NCI-H128 (cell line): ENCODE data around the gene TEAD3.
"Not testable (repeated sequence)": the region's sequence is repeated elsewhere in the genome, so short reads cannot be mapped to it uniquely, and the experiment has no call there.

Experiments used
- DNase-seq: peaks from one replicate; lab custom pipeline; 2025; ENCODE audit not compliant: unreplicated experiment; lab: John Stamatoyannopoulos, UW

TEAD3 gene

DNA sequence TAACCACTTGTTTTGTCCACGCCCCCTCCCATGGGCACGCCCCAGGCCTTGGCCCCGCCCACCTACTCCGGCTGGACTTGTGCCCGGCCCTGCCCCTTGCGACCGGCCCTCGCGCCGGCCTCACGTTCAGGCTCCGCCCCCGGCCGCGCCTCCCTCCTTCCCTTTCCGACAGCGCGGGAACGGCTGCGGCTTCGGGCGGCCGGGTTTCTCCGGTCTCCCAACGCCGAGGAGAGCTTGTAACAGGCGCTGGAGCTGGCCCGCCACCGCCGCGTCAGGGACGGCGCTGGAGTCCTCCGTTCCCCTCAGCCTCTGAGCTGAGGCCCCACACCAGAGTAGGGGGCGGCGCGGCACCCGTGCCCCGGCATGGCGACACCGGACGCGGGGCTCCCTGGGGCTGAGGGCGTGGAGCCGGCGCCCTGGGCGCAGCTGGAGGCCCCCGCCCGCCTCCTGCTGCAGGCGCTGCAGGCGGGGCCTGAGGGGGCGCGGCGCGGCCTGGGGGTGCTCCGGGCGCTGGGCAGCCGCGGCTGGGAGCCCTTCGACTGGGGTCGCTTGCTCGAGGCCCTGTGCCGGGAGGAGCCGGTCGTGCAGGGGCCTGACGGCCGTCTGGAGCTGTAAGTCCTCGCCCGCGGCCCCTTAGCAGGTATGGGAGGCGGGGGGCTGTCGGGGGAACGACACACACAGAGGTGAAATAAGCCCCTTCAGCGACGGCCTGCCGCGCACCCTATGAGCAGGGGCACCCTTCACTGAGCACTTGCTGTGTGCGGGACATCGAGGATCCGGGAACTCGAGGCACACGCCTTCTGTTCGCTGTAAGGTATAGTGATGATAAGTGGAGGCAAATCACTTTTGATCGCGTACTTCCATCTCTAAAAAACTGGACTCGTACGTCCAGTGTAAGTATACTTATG, 44.4 kb downstream of the TEAD3 start, which contains the start of gene FANCE:
FANCE (plus strand) TSS at position 156 of the 908 bp plus-strand sequence; CDS start at position 364, 208 bp downstream.
- DNase-seq = peak; percentile 77

DNA sequence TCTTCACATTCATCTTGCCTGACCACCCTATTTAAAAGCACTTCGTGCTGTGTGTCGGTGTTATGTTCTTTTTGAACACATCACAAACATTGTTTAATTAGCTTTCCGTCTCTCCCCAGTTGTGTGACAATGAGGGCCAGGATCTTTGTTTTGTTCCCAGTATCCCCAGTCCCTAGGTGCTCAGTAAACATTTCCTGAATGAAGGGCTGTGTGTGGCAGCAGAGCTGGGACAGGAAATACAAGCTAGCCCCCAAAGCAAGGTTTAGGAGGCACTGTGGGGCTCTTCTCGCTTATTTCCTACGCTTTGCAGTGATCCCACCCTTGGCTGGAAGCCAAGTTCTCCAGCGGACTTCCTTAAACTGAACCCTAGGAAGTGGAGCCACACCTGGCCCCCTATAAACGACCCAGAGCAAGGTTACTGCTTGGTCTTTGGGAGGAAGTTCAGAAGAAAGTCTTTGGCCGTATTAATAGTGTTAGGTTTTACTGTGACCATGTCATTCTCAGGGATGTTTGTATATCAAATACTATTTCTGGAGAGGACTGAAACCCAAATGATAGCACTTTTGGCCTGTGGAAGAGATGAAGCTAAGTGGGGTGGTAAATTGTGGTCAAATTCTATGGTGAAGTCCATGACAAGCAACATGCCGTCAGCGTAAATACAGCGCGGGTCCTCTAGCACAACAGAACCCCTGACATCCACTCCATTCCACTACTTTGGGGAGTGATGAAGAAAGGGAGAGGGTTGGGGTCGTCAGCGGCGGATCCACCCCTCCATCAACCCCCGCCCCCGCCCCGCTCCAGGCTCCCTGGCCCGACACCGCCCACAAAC, 45.3 kb downstream of the TEAD3 start:
- DNase-seq = no peak

DNA sequence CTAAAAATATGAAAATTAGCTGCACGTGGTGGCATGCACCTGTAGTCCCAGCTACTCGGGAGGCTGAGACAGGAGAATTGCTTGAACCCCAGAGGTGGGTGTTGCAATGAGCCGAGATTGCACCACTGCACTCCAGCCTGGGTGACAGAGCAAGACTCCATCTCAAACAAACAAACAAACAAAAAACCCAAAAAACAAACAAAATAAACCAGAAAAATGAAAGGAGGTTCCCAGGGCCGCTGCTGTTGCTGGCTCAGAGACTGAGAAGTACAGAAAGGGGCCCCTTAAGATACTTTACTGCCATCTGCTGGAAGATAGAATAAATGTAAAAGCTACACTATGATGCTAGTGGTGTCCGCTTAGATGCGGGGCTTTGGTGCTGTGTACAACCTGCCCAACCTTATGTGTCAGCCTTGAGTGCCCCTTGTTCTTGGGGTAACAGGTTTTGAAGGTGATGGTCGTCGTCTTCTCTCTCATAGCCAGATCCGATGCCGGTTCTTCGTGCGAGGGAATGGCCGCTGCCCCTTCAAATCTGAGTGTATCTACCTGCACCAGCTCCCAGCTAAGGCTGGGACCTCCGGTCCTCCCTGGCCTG, 47.5 kb downstream of the TEAD3 start:
- DNase-seq = no peak

DNA sequence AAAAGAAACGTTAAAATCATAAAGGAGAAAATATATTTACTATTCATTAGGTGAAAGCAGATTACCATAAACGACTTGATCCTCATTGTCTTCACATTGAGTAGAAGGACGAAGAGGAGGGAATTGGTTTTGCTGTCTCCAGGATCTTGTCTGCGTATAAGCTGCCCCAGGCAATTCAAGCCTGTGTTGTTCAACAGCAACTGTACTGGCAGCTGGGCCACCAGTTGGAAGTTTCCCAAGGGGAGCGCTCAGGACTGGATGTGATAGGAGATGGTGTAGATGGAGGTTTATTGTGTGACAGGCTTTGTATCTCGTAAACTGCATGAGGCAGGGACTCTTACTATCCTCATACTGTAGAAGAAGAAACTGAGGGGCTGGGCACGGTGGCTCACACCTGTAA, 48.7 kb downstream of the TEAD3 start:
- no peak for DNase-seq

DNA sequence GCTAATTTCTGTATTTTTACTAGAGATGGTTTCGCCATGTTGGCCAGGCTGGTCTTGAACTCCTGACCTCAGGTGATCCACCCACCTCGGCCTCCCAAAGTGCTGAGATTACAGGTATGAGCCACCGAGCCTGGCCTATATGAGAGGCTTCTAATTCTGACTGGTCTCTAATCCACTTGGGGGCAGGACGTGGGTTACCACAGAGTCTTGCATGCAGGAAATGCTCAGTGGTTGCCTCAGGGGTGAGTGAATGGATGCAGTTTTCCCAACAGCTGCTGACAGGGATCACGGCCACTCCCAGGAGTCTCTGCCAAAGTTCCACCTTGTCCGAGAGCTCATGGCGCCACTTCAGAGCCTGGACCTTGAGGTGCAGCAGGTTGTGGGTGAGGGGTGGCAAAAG, 51.2 kb downstream of the TEAD3 start:
- no peak for DNase-seq

DNA sequence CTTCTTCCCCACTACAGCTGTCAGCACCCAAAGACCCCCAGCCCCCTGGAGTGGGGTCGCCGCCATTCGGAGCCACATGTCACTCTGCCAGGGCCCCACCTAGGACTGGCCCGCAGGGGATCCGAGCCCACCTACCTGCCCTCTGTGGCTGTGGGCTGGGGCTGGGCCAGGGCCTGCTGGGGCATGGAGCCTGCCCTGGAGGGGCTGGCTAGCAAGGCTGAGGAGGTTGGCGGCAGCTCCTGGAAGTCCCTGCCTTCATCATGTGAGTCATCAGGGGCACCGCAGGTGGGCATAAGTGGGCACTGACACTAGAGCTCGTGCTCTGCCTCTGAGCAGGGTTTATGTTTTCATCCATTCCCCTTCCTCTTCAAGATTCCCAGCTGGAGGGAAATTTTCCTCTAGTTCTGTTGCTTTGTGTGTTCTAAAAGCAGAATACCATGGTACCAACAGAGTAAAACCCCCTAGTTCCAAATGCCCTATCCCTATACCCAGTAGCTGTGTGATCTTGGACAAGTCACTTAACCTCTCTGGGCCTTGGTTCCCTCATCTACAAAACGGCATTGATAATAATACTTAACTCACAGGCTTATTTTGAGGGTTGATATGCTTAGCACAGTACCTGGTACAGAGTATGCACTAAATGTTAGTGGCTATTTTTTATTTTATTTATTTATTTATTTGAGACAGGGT, 53.4 kb downstream of the TEAD3 start:
- DNase-seq = no peak

DNA sequence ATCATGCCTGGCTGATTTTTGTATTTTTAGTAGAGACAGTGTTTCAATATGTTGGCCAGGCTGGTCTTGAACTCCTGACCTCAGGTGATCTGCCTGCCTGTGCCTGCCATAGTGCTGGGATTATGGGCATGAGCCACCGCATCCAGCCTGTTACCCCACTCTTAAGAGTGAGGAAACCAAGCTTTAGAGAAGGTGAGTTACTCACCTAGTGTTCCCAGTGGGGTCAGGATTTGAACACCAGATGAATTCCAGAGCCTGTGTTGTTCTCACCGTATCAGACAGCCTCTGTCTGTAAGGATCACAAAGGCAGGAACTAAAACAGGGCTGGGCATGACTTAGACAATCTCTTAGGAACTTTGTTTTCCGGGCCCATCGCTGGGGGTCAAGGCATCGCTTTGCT, 54.2 kb downstream of the TEAD3 start:
- DNase-seq = no peak

DNA sequence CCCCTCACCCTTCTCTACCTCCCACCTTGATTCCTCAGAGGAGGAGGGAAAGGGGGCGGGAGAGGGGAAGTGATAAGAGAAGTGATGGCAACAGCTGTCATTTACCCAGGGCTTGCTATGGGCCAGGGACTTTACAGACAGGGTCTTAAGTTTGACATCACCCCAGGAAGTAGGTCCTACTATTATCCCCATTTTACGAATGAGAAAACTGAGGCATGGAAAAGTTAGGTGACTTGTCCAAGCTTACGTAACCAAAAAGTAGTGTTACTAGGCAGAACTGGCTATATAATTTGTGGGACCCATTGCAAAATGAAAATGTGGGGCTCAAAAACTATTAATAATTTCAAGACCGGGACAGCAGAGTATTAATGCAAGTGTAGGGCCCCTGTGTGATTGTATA, 55.2 kb downstream of the TEAD3 start:
- no peak for DNase-seq

DNA sequence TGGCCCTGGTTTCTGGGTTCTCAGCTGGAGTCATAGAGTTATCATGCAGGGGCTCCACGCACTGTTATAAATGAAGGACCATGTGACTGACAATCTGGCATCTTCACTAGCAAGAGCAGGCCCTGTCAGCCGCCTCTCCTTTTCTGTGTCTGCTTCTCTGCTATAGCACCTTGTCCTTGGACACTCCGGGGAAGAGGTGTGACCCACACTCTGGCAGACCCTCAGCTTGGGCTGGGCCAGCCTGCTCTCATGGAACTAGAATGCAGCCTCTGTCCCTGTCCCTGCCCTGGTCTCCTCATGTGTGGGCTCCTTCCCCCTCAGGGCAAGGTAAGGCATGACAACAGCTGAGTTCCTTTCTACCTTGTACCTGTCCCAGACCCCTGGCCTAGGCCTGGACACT, 55.7 kb downstream of the TEAD3 start:
- DNase-seq = no peak

DNA sequence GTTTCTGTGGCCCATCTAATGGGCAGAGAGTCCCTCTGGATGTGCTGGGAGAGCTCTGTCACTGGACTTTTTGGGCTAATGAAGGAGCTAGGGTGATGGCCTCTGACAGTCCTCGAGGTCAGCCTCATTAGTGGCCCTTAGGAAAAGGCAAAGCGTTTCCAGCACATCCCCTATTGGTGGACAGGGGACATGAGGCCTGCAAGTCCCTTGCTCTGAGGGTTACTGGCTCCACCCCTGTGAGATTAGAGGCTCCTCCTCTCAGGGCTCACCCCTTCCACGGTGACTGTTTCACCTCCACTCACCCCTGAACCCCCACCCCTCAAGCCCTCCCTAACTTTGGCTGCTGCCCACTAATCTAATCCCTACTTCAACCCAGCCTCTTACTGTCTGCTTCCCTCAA, 57.6 kb downstream of the TEAD3 start:
- DNase-seq = no peak

DNA sequence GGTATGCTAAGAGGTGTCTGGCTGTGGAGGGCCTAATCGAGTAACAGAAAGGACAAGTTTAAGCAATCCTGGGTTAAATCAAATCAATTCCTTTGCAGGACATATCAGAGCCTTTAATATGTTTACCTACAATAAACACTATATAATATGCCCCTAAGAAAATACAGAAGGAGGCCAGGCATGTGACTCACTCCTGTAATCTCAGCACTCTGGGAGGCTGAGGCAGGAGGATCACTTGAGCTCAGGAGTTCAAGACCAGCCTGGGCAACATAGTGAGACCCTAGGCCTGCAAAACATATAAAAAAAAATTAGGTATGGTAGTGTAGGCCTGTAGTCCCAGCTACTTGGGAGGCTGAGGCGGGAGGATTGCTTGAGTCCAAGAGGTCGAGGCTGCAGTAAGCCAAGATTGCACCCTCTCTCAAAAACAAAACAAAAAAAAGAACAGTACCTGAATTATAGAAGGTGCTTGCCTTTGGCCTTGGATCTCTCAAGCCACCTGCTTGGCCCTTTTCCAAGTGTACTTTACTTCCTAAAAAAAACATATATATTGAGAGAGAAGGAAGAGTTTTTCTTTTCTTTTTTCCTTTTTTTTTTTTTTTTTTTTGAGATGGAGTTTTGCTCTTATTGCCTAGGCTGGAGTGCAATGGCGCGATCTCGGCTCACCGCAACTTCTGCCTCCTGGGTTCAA, 58.4 kb downstream of the TEAD3 start:
- DNase-seq = not testable (repeated sequence)

DNA sequence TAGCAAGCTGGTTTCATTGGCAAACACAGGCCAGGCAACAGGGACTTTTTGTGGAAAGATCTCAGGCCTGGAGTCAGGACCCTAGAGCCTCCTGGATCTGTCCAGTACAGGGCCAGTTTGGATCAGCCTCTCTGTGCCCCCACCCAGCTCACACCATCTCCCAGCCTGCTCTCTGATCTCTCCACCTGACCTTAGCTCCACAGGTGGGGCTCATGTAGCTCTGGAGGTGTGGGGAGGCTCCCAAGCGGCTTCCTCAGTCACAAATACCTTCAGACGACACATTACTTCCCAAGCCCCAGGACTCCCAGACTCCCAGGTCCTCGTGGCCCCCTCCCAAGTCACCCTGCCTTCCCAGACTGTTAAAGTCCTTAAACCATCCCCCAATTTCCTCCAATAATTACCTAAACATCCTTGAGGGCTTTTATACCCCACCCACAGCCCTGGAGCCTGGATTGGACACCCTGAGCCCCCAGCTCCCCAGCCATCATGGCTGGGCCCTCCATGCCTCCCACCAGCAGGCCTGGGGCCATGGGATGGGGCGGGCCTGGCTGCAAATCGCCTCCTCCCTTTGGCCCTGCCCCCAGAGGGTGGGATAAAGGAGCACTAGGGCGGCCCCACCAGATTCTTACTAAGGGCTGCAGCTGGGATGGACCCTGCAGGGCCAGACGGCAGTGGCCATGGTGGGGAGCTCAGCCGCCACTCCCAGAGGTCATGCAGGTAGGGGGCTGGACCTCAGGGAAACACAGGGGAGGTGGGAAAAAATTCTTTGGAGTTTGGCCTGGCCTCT, 60.6 kb downstream of the TEAD3 start:
- no peak for DNase-seq

DNA sequence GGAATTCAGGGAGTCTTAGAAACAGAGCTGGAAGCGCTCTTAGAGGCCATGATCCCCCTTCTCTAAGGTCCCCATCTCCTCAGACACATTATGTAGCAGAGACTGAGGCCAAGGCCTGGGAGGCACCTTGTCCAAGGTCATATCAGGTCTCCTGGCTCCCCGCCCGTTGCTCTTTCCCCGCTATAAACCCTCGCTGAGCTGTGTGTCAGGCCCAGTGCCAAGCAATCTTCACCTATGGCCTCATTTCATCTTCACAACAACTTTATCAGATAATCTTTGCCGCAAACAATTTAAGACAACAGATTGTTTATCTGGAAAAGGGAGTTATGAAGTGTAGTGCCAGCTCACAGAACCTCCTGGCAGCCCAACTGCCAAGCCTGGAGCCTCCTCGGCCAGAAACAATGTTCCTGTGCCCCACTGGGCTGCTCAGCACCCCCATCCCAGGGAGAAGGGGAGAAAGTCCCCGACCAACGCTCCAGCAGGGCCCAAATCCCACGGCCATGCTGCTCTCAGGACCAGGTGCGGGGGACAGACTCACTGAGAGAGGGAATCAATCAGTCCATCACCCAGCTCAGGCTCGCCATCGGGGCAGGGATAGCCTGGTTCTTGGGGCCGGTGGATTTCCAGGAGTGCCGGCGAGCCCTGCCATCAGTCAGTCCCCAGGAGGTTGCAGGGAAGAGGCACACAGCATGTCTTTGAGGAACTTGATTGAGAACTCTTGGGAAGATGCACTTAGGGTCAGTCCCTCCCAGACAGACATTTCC, 61.6 kb downstream of the TEAD3 start:
- DNase-seq = no peak

DNA sequence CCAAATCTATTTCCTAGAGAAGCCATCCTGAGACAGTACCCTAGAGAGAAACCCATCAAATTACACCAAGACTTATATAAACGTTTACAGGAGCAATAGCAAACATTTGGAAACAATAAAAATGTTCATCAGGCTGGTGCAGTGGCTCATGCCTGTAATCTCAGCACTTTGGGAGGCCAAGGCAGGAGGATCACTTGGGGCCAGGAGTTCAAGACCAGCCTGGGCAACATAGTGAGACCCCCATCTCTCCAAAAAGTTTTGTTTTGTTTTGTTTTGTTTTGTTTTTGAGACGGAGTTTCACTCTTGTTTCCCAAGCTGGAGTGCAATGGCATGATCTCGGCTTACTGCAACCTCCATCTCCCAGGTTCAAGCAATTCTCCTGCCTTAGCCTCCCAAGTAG, 64.2 kb downstream of the TEAD3 start:
- not testable (repeated sequence) for DNase-seq

DNA sequence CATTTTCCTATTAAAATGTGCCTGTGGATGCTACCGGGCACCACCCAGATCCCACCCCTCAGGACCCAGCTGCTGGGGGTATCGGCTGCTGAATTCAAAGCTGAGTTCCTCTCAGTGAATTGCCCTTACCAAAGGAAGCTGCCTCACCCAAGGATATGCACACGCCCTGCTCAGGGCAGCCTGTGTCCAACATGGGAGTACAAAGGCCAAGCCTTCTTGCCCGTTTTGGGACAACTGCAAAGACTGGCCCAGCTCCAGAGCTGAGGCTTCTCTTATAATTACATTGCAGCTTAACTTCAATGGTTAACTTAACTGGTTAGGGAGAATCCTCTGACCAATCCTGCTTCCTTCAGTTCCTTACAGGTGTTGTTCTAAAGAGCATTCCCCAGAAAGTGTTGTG, 64.6 kb downstream of the TEAD3 start:
- no peak for DNase-seq

DNA sequence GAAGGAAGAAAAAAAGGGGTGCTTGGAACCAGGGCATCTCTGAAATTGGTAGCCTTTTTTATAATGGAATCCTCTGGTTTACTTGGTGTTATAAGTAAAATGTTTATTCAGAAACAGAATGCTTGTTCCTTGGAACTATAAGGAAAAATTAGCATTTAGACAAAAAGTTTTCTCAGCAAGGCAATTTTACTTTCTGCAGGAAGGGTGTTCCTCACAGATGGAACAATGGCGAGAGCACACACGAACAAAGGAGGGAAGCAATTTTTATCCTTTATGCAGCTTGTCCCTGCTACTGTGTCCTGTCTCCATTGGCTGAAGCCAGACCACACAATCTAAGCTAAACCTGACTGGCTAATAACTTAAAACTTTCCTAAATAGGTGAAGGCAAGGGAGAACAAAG, 67.4 kb downstream of the TEAD3 start:
- DNase-seq = no peak

DNA sequence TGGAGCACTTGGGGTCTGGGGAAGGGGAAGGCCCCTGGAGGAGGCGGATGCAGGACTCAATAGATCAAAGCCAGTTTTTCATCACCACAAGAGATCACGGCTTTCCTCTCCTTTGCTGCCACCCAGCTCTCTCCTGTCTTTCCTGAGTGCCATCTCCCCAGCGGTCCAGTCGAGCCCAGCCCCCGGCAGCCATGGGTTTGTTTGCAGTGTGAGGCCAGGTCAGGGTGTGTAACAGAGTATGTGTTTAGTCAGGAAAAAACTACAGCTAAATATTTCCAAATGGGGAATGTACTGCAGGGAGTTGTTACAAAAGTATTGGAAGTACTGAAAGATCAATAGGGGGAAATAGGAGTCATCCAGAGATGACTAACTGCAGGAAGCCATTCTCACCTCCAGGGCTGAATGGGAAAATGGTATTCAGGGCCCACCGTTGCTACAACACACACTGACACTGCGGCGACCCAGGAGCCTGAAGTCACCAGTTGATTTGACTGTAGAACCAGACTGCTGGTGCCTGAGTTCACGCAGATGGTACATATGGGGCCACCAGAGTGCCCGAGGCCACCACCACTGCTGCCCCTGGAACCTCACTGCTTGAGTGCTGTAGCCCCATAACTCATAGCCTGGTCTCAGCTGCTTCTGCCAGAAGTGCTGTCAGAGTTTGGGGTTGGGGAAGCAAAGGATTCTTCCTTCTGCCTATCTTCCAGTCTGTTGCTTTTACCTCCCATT, 68.3 kb downstream of the TEAD3 start:
- DNase-seq = no peak

DNA sequence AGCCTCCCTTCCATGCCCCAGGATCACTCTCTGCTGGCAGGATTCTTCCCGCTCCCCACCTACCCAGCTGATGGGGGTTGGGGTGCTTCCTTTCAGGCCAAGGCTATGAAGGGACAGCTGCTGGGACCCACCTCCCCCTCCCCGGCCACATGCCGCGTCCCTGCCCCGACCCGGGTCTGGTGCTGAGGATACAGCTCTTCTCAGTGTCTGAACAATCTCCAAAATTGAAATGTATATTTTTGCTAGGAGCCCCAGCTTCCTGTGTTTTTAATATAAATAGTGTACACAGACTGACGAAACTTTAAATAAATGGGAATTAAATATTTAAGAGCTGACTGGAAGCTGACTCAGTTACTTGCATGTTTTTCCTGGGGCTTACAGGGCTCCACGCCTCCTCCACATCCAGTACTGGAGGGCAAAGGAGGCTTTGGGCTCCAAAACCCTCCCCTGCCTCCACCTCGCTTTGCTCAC, 69.0 kb downstream of the TEAD3 start:
- DNase-seq = no peak
